ENCODE data around the gene ZNF526. TPM values are rescaled to one million over a fixed set of nuclear protein-coding genes. Genes with fewer than 3 reads are reported as not detected.

The ZNF526 gene
- polyA plus RNA-seq, 3 donors = 0.96 to 3.4 (median 1.3) TPM

GRCh38 chr19:42228641-42229040, 8.5 kb downstream of the ZNF526 start:
- Histone ChIP-seq H3K4me1 (ENCODE audit: control insufficient read depth in 1 of 2, insufficient read depth in 2 of 2, low read length in 2 of 2) (no peaks in the 10 kb centered on the region), H3K36me3 (replicated peaks in 1 of 2; ENCODE audit: control insufficient read depth in 1 of 2, insufficient read depth in 2 of 2, low read length in 2 of 2) (peaks cover 87 to 96% of the 10 kb centered on the region in 2 donors), H3K79me2 (ENCODE audit: insufficient read depth, low read length) (peaks cover 34% of the 10 kb centered on the region), H3K27me3 (ENCODE audit: control insufficient read depth in 2 of 2, insufficient read depth in 2 of 2, low read length in 2 of 2) (no peaks in the 10 kb centered on the region), H3K9ac (ENCODE audit: insufficient read depth, low read length, poor library complexity, severe bottlenecking) (no peak overlapping the region), H3K4me2 (replicated peaks; ENCODE audit: extremely low read depth, low read length, poor library complexity, severe bottlenecking) (no peak overlapping the region), H2AFZ (ENCODE audit: insufficient read depth, low read depth, low read length, poor library complexity, severe bottlenecking) (no peak overlapping the region), H4K20me1 (ENCODE audit: insufficient read depth, low read length) (peaks cover 88% of the 10 kb centered on the region), H3K4me3 (replicated peaks in 1 of 3; ENCODE audit: low read depth in 2 of 3, low read length in 3 of 3) (no peak overlapping the region), H3K27ac (ENCODE audit: low read depth in 1 of 2, low read length in 2 of 2) (no peak overlapping the region), H3K9me3 (replicated peaks in 1 of 2; ENCODE audit: control insufficient read depth in 1 of 2, insufficient read depth in 1 of 2, low read length in 2 of 2) (no peaks in the 10 kb centered on the region)
- Mint-ChIP-seq H3K4me1 (peaks cover 10% of the 10 kb centered on the region), H3K4me3 (no peak overlapping the region), H3K36me3 (peaks cover 77 to 94% of the 10 kb centered on the region in 2 donors), H3K9me3 (no peaks in the 10 kb centered on the region), H3K27me3 (ENCODE audit: low read depth in 3 of 3) (no peaks in the 10 kb centered on the region), H3K27ac (peak overlapping the region in 4 of 7 donors; percentile 1 to 62 (median 46))
- DNase-seq = no peak
- intact Hi-C loops (cut with micrococcal nuclease) = no loop called here
- TF ChIP-seq, protein P1, sequence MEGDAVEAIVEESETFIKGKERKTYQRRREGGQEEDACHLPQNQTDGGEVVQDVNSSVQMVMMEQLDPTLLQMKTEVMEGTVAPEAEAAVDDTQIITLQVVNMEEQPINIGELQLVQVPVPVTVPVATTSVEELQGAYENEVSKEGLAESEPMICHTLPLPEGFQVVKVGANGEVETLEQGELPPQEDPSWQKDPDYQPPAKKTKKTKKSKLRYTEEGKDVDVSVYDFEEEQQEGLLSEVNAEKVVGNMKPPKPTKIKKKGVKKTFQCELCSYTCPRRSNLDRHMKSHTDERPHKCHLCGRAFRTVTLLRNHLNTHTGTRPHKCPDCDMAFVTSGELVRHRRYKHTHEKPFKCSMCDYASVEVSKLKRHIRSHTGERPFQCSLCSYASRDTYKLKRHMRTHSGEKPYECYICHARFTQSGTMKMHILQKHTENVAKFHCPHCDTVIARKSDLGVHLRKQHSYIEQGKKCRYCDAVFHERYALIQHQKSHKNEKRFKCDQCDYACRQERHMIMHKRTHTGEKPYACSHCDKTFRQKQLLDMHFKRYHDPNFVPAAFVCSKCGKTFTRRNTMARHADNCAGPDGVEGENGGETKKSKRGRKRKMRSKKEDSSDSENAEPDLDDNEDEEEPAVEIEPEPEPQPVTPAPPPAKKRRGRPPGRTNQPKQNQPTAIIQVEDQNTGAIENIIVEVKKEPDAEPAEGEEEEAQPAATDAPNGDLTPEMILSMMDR (IDR thresholded peaks at IDR 0.05) = no peak
- WGBS (ENCODE audit: insufficient coverage) = 91% methylated on average over 4 of the region's 4 CpGs

DNA sequence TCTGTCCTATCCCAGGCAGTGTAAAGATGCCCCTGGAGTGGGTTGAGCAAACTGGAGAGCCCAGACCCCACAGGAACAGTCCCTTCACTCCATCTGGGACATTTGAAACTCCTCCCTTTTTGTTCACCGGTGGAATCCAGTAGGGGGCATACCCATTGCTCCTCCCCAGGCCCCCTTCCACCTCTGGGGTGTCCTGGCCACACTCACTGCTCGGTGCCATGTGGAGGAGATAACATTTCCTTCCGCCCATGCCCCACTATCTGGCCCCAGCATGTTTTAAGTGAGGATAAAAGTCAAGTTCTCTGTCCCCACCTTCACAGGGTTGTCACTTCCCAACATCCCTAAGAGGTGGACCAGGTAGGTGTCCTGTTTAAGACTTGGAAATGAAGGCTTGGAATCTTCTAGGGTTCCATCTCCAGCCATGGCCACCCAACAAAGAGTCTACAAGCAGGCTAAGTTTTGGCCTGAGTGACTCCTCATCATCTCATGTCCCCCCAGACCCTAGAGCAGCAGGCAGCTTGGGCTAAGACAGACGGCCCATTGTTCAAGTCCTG, 9.3 kb downstream of the ZNF526 start:
- Histone ChIP-seq H3K79me2 (ENCODE audit: insufficient read depth, low read length) (peaks cover 40% of the 10 kb centered on the region), H3K4me2 (replicated peaks; ENCODE audit: extremely low read depth, low read length, poor library complexity, severe bottlenecking) (no peak overlapping the region), H3K27ac (ENCODE audit: low read depth in 1 of 2, low read length in 2 of 2) (peak overlapping the region in 1 of 2 donors; percentile 37), H3K4me1 (ENCODE audit: control insufficient read depth in 1 of 2, insufficient read depth in 2 of 2, low read length in 2 of 2) (no peaks in the 10 kb centered on the region), H3K27me3 (ENCODE audit: control insufficient read depth in 2 of 2, insufficient read depth in 2 of 2, low read length in 2 of 2) (no peaks in the 10 kb centered on the region), H3K4me3 (replicated peaks in 1 of 3; ENCODE audit: low read depth in 2 of 3, low read length in 3 of 3) (no peak overlapping the region), H2AFZ (ENCODE audit: insufficient read depth, low read depth, low read length, poor library complexity, severe bottlenecking) (no peak overlapping the region), H3K9ac (ENCODE audit: insufficient read depth, low read length, poor library complexity, severe bottlenecking) (no peak overlapping the region), H3K9me3 (replicated peaks in 1 of 2; ENCODE audit: control insufficient read depth in 1 of 2, insufficient read depth in 1 of 2, low read length in 2 of 2) (no peaks in the 10 kb centered on the region), H4K20me1 (ENCODE audit: insufficient read depth, low read length) (peaks cover 96% of the 10 kb centered on the region), H3K36me3 (replicated peaks in 1 of 2; ENCODE audit: control insufficient read depth in 1 of 2, insufficient read depth in 2 of 2, low read length in 2 of 2) (peaks cover 91 to 99% of the 10 kb centered on the region in 2 donors)
- TF ChIP-seq, protein P1 (IDR thresholded peaks at IDR 0.05) = no peak
- DNase-seq = no peak
- H3K4me1 Mint-ChIP-seq = peaks cover 10% of the 10 kb centered on the region
- H3K4me3 Mint-ChIP-seq = no peak overlapping the region
- intact Hi-C loops (cut with micrococcal nuclease) = no loop called here
- no peaks in the 10 kb centered on the region for H3K27me3 Mint-ChIP-seq (ENCODE audit: low read depth in 3 of 3)
- H3K27ac Mint-ChIP-seq = peak overlapping the region; percentile 30 to 84 (median 69)
- H3K9me3 Mint-ChIP-seq = no peaks in the 10 kb centered on the region
- peaks cover 80 to 96% of the 10 kb centered on the region in 2 donors for H3K36me3 Mint-ChIP-seq
- 80% methylated on average over 2 of the region's 4 CpGs for WGBS (ENCODE audit: insufficient coverage)
